Measurements from ENCODE around the gene TBC1D2.
A peak's percentile ranks its signal among the peaks of the same experiment; 100 is the strongest.

Gene TBC1D2

GRCh38 chr9:98241357-98242300 lies 13.8 kb downstream of the TBC1D2 start:
- DNase-seq, result no peak

- no peak for DNase-seq
These were observed 15.0 kb downstream of the TBC1D2 start for GRCh38 chr9:98240475-98240874.

DNA sequence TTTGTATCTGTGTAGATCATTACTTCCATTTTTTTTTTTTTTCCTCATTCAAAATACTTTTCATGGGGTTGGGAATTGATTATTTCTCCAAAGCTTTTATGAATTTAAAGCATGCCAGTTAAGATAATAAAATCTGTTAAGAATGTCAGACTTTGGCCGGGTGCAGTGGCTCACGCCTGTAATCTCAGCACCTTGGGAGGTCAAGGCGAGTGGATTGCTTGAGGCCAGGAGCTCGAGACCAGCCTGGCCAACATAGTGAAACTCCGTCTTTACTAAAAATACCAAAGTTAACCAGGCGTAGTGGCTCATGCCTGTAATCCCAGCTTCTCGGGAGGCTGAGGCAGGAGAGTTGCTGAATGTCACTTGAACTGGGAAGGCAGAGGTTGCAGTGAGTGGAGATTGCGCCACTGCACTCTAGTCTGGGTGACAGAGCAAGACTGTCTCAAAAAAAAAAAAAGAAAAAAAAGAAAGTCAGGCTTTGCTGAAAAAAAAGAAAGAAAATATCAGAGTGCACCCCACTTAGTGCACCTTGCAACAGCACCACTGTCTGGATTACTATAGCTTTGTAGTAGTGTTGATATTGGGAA lies 18.5 kb downstream of the TBC1D2 start:
- no peak for DNase-seq

DNA sequence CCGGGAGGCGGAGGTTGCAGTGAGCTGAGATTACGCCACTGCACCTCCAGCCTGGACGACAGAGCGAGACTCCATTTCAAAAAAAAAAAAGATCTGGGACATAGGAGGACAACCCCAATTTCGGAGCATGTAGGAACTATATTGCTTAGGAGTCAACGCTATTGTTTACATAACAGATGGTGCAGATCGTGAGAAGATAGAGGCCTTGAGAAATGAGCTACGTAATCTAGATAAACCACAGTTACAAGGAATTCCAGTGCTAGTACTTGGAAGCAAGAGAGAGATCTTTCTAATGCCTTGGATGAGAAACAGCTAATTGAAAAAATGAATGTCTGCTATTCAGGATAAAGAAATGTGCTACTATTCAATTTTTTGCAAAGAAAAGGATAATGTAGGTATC lies 20.3 kb downstream of the TBC1D2 start:
- DNase-seq, result no peak

DNA sequence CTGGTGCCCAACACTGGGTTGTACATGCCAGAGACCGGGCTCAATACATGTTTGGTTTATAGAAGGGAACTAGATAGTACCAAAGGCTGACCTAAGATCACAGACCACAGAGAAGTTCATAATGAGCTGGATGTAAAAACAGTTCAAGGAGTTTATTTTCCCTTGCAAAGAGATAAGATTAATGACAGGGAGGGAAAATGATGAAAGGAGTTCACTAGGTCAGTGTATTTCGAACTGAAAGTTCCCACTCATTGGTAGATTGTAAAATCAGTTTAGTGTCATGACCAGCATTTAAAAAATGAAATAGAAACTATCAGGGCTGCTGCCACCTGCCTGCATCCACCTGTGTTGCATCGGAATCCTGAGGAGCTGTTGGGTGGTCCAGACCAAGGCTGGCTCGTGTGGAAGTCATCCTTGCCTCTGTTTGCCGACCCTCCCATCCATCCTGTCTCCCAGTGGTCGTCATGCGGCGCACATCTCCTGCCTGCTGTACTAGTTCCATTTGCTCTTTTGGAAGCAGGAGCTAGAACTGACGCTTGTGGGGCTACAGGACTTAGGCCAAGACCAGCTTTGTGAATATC lies 21.1 kb downstream of the TBC1D2 start:
- DNase-seq, result no peak

GRCh38 chr9:98232926-98233325 lies 22.5 kb downstream of the TBC1D2 start:
- DNase-seq, result no peak

GRCh38 chr9:98231770-98232478 lies 23.5 kb downstream of the TBC1D2 start:
- DNase-seq, result peak in 1 of 56 donors; percentile 15

DNA sequence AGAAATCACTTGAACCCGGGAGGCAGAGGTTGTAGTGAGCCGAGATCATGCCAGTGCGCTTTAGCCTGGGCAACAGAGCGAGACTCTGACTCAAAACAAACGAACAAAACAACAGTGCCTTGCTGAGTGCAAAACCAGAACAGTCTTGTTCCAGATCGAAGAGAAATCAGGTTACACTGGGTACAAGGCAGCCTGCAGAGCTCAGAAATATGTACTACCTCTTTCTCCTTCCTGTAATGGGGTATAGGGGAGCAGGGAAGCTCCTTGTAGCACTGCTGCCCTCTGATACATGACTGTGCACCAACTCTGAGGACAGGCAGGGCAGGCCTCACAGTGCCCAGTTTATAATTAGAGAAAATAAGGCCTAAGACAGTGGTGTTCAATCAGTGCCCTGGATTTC lies 24.7 kb downstream of the TBC1D2 start:
- DNase-seq, result no peak

DNA sequence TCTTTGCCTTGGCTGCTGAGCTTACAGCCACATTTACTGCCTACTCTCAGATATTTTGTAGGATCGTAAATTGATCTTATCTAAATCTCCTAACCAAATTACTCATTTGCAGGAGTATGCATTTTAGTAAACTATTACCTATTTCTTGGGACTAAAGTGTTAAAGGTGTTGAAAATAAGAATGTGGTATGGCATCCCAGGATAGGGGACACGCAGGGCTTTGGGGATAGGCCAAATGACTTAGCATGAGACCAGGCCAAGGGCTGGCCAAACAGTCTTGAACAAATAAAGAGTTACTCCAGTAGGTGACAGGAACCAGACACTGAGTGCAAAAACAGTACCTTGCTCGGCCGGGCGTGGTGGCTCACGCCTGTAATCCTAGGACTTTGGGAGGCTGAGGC lies 25.1 kb downstream of the TBC1D2 start:
- no peak for DNase-seq

- DNase-seq, result no peak
These were observed 25.8 kb downstream of the TBC1D2 start for GRCh38 chr9:98229620-98230019.

DNA sequence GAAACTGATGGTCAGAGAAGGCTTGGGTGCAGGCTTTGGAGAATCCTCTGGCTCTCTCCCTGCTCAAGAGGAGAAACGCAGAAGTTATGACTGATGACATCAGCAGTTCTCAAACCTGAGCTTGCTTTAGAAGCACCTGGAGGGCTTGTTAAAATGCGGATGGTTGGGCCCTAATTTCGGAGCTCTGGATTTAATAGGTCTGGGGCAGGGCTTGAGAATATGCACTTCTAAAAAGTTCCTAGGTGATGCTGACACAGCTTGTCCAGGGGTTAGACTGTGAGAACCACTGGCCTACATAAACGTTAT lies 26.4 kb downstream of the TBC1D2 start:
- DNase-seq, result no peak

GRCh38 chr9:98228392-98229089 lies 26.9 kb downstream of the TBC1D2 start:
- DNase-seq, result no peak

GRCh38 chr9:98227883-98228282 lies 27.6 kb downstream of the TBC1D2 start:
- no peak for DNase-seq

- no peak for DNase-seq
These were observed 28.5 kb downstream of the TBC1D2 start for GRCh38 chr9:98226957-98227356.

DNA sequence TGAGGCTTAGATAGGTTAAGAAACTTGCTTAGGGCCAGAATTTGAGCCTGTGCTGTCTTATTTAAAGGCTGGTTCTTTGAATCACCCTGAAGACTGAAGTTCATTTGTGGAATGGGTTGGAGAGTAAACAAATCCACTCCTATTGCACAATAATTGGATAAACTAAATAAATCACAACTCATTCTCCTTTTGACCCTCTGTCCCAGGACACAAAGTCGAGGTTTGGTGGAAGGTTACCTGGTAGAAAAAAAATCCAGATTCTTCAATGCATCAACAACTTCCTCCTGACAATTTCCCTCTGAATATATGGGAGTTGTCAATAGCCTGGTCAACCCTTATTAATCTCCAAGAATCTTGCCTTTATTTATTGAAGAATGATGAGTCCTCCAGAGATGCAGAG lies 28.9 kb downstream of the TBC1D2 start:
- no peak for DNase-seq

DNA sequence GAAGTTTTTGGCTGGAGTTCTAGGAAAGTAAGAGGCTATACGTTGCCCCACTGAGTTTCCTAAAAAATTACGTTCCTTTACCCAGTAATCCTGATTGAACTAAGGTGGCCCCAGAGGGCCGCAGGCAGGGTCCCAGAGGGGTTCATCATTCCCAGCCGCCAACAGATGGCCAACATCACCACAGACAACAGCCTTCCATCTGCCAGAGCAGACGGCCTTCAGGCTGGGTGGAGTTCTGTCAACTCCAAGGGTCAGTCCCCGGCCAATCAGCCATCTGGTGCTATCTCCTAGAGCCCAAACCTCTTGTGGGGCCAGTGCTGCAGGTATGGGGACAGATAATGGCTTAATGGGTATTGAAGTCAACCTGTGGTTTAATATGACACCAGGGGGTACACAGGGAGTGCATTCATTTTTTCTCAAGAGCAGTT lies 30.4 kb downstream of the TBC1D2 start:
- no peak for DNase-seq

- DNase-seq, result no peak
These were observed 32.4 kb downstream of the TBC1D2 start for GRCh38 chr9:98222885-98223691.

GRCh38 chr9:98220911-98221310 lies 34.5 kb downstream of the TBC1D2 start:
- DNase-seq, result no peak

DNA sequence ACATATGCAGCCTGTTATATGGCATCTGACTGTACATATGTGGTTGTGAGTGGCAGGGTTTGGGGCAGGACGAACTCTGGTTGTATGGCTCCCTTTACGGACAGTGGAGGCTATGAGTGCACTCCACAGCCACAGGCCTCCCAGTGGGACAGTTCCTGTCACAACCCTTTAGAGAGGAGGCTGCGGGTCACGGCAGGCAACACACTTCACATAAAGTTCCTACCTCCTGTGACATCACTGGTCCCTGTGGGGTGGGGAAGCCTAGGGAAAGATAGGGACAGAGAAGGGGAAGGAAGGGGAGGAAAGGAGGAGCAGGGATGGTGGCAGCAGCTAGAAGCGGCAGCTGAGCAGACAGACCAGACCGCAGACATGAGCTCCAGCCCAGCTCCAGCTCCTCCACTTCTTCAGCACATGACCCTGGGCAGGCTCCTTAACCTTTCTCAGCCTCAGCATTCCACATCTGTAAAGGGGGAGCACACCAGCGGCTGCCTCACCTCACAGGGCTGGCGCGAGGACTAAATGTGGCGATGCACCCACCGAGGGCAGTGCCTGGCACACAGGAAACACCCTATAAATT lies 35.6 kb downstream of the TBC1D2 start:
- DNase-seq, result no peak

DNA sequence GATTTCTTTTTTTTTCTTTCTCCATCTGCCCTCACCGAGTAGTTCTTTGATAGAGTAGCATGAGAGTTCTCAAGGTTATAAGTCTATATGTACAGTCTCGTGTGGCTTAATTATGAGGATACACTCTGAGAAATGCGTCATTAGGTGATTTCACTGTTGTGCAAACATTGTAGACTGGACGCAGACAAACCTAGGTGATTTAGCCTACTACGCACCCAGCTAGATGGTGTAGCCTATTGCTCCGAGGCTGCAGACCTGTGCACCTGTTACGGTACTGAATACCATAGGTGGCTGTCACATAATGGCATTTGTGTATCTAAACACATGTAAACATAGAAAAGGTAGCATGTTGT lies 36.1 kb downstream of the TBC1D2 start:
- DNase-seq, result no peak

All from nucleus accumbens (tissue), 56 donors.